Femur (tissue), 1 donor: ENCODE measurements around the gene GALNT6.
"Not testable (repeated sequence)": the region's sequence is repeated elsewhere in the genome, so short reads cannot be mapped to it uniquely, and the experiment has no call there.

Source experiments
- DNase-seq: peaks from one replicate; pipeline ENCODE4 v3.0.0-alpha.2; 2017

The GALNT6 gene

GRCh38 chr12:51318846-51319599 lies 72.2 kb downstream of the GALNT6 start:
- no peak for DNase-seq

- DNase-seq, result not testable (repeated sequence)
Observed at GRCh38 chr12:51318057-51318806, 73.0 kb downstream of the GALNT6 start.

GRCh38 chr12:51311389-51311788 lies 79.8 kb downstream of the GALNT6 start:
- no peak for DNase-seq

- DNase-seq, result no peak
Observed at GRCh38 chr12:51307655-51308593, 83.3 kb downstream of the GALNT6 start.

- DNase-seq, result no peak
Observed at GRCh38 chr12:51306507-51306906, 84.7 kb downstream of the GALNT6 start.
